K562 (cell line): ENCODE measurements around the gene MUC22. TPM values are rescaled to one million over a fixed set of nuclear protein-coding genes. Genes with fewer than 3 reads are reported as not detected.

Source experiments
- ATAC-seq: fragments of 200-7000 bp; cut with Tn5 transposase; 3 replicates; pipeline ENCODE4 v1.9.1; 2020; ENCODE audit warnings: moderate library complexity
- BruUV-seq: library from RNA; stranded (reverse); fragments of 400-500 nt; replicated peaks from 2 replicates; lab custom pipeline; 2021; lab: Mats Ljungman, UMichigan
- CTCF ChIA-PET: fragments of 300-600 bp; formaldehyde crosslinking; extraction: SDS; loops from one replicate; lab custom pipeline; 2021; ENCODE audit warnings: low intra/inter-chr PET ratio; lab: Yijun Ruan, JAX
- POLR2A ChIA-PET: fragments of 300-600, 350-650 bp; sonication (Branson Sonifier 250); formaldehyde crosslinking; extraction: SDS; loops from one replicate; lab custom pipeline; 2021; ENCODE audit warnings: antibody characterized with exemption, inconsistent platforms; lab: Yijun Ruan, JAX
- DNase-seq, 4 experiments: peaks; one replicate each; pipeline versions ENCODE4 v3.0.0 to v3.0.0-alpha.2; 2011 to 2018; ENCODE audit warnings: low spot score in 3 of 4, mixed read lengths in 3 of 4; ENCODE audit errors: extremely low read depth in 1 of 4
- FAIRE-seq: peaks from 2 replicates; lab custom pipeline; 2011; peaks lifted over from hg19 to GRCh38; lab: Jason Lieb, UNC
- H2AFZ ChIP-seq: 2 replicates; pipeline ENCODE4 v1.6.0; 2011; ENCODE audit warnings: low read depth, low read length, control low read depth, inconsistent platforms
- H3K27ac ChIP-seq: fragments of 200-600 bp; 3 replicates; pipeline ENCODE4 v1.8.0; 2011; ENCODE audit warnings: low read depth, mild to moderate bottlenecking, control low read depth, inconsistent platforms, low read length, moderate library complexity, mixed read lengths; ENCODE audit errors: extremely low read depth
- H3K27me3 ChIP-seq, 2 experiments: fragments of 300-600 bp in 1 of 2; 2 replicates in 1 of 2; 3 replicates in 1 of 2; pipeline versions ENCODE4 v1.6.0 to v1.8.0; 2011; ENCODE audit warnings: inconsistent platforms in 2 of 2, low read length in 2 of 2, mild to moderate bottlenecking in 1 of 2, mixed read lengths in 1 of 2, moderate library complexity in 1 of 2; ENCODE audit not compliant: control insufficient read depth in 2 of 2, insufficient read depth in 2 of 2
- H3K36me3 ChIP-seq: fragments of 300-600 bp; 3 replicates; pipeline ENCODE4 v1.8.0; 2011; ENCODE audit warnings: mild to moderate bottlenecking, low read length, inconsistent platforms; ENCODE audit not compliant: control insufficient read depth, insufficient read depth
- H3K4me1 ChIP-seq, 2 experiments: fragments of 200-600 bp in 1 of 2; replicated peaks in 1 of 2; 2 replicates in 1 of 2; 3 replicates in 1 of 2; pipeline versions ENCODE4 v1.5.1 to v1.8.0; 2011; ENCODE audit warnings: inconsistent platforms in 2 of 2, low read length in 2 of 2, mild to moderate bottlenecking in 1 of 2, mixed read lengths in 1 of 2, moderate library complexity in 1 of 2; ENCODE audit not compliant: control insufficient read depth in 2 of 2, insufficient read depth in 2 of 2
- H3K4me2 ChIP-seq: 2 replicates; pipeline ENCODE4 v1.6.1; 2011; ENCODE audit warnings: low read length, control low read depth, inconsistent platforms, mixed read lengths; ENCODE audit not compliant: insufficient read depth
- H3K4me3 ChIP-seq: fragments of 200-600 bp; sonication (generic), shearing (Covaris generic); 2 replicates; pipeline ENCODE4 v1.5.1; 2016; ENCODE audit warnings: control low read depth, inconsistent platforms
- H3K79me2 ChIP-seq: fragments of 200-600 bp; 3 replicates; pipeline ENCODE4 v1.8.0; 2011; ENCODE audit warnings: low read length, inconsistent platforms; ENCODE audit not compliant: control insufficient read depth, insufficient read depth
- H3K9ac ChIP-seq, 2 experiments: 2 replicates each; pipeline versions ENCODE4 v1.6.0 to v1.6.1; 2011; ENCODE audit warnings: low read depth in 2 of 2, low read length in 2 of 2, control low read depth in 1 of 2, inconsistent platforms in 1 of 2, mild to moderate bottlenecking in 1 of 2, mixed read lengths in 1 of 2; ENCODE audit not compliant: insufficient read depth in 1 of 2
- H3K9me1 ChIP-seq: one replicate; pipeline ENCODE4 v1.6.0; 2011; ENCODE audit warnings: inconsistent platforms, mild to moderate bottlenecking, low read length, moderate library complexity; ENCODE audit not compliant: control insufficient read depth, insufficient read depth
- H3K9me3 ChIP-seq: replicated peaks from 2 replicates; pipeline ENCODE4 v1.5.1; 2011; ENCODE audit warnings: low read depth, low read length, inconsistent platforms; ENCODE audit not compliant: control insufficient read depth, insufficient read depth
- H4K20me1 ChIP-seq: replicated peaks from 2 replicates; pipeline ENCODE4 v1.6.1; 2011; ENCODE audit warnings: low read length, inconsistent platforms, mixed read lengths; ENCODE audit not compliant: control insufficient read depth, insufficient read depth
- ATF3 ChIP-seq, 2 experiments: fragments of 450-650 bp in 1 of 2; sonication (generic) in 1 of 2; formaldehyde crosslinking in 1 of 2; IDR thresholded peaks in 1 of 2; conservative IDR thresholded peaks in 1 of 2; 2 replicates each; pipeline versions ENCODE4 v1.6.1 to v1.8.1; 2016 to 2023; ENCODE audit warnings: mild to moderate bottlenecking in 2 of 2, moderate library complexity in 2 of 2, inconsistent platforms in 1 of 2, missing genetic modification reagents in 1 of 2
- CTCF ChIP-seq, 3 experiments: IDR thresholded peaks in 2 of 3; conservative IDR thresholded peaks in 1 of 3; 2 replicates each; pipeline ENCODE4 v1.5.1; 2011 to 2012; ENCODE audit warnings: low read length in 3 of 3, mild to moderate bottlenecking in 3 of 3, control low read depth in 2 of 3, improper control_type of control experiment in 1 of 3, inconsistent platforms in 1 of 3, low read depth in 1 of 3, mixed read lengths in 1 of 3, moderate library complexity in 1 of 3; ENCODE audit not compliant: insufficient read depth in 2 of 3
- JUND ChIP-seq, 2 experiments: IDR thresholded peaks; 2 replicates in 1 of 2; 3 replicates in 1 of 2; pipeline ENCODE4 v1.6.1; 2011; ENCODE audit warnings: borderline replicate concordance in 2 of 2, low read depth in 2 of 2, low read length in 2 of 2, improper control_type of control experiment in 1 of 2, missing biosample characterization in 1 of 2, missing genetic modification characterization in 1 of 2, missing genetic modification reagents in 1 of 2
- RAD21 ChIP-seq, 2 experiments: fragments of 250-450 bp in 1 of 2; fragments of 450-650 bp in 1 of 2; sonication (Bioruptor Pico) in 1 of 2; formaldehyde crosslinking in 1 of 2; IDR thresholded peaks in 1 of 2; conservative IDR thresholded peaks in 1 of 2; 2 replicates each; pipeline versions ENCODE4 v1.4.0 to v1.8.0; 2020 to 2022; ENCODE audit warnings: mild to moderate bottlenecking in 2 of 2, moderate library complexity in 1 of 2
- REST ChIP-seq, 2 experiments: fragments of 450-650 bp; formaldehyde crosslinking in 1 of 2; IDR thresholded peaks; 2 replicates each; pipeline versions ENCODE4 v1.4.0 to v1.6.1; 2014 to 2020; ENCODE audit warnings: mild to moderate bottlenecking in 2 of 2, borderline replicate concordance in 1 of 2, low read depth in 1 of 2
- STAG1 ChIP-seq: sonication (generic); formaldehyde crosslinking; IDR thresholded peaks from 2 replicates; pipeline ENCODE4 v1.5.0; 2020; ENCODE audit warnings: missing genetic modification reagents, borderline replicate concordance
- WHSC1 ChIP-seq: IDR thresholded peaks from one replicate; pipeline ENCODE4 v1.6.1; 2012; ENCODE audit warnings: low read length, control low read depth, inconsistent platforms
- WGBS: fragments of 100-300 bp; shearing (Covaris generic); methylation state at CpG from one replicate; pipeline ENCODE4 v1.1.6; 2016; ENCODE audit warnings: low coverage, mixed read lengths; ENCODE audit not compliant: insufficient coverage; ENCODE audit errors: missing lambda C conversion rate; 5-methylcytosine and 5-hydroxymethylcytosine counted together
- in situ Hi-C: fragments of 300-500 bp; cut with MboI; formaldehyde crosslinking; loops from 4 replicates; pipeline ENCODE4 v1.15.0; 2018; ENCODE audit warnings: inconsistent platforms, mixed read lengths
- intact Hi-C: fragments of 100-400 bp; cut with micrococcal nuclease; formaldehyde crosslinking; loops from 2 replicates; pipeline ENCODE4 v1.14.2; 2022
- polyA plus RNA-seq, 8 experiments: library from polyadenylated mRNA; depleted of rRNA in 4 of 8; stranded (reverse) in 5 of 8; unstranded in 3 of 8; fragments of >200 nt; fragmentation: Nextera tagmentation in 2 of 8; fragmentation: Illumina TruSeq in 1 of 8; extraction: Ambion mirVana in 2 of 8; extraction: Trizol in 1 of 8; gene quantifications; 2 replicates each; pipeline versions ENCODE4 v1.2.1 to v1.2.3, GENCODE V29; 2011 to 2014; ENCODE audit warnings: inconsistent platforms in 1 of 8, missing spikeins in 1 of 8
- total RNA-seq, 7 experiments: library from RNA; depleted of rRNA in 6 of 7; stranded (reverse); fragments of >200 nt in 6 of 7; fragmentation: Illumina TruSeq in 2 of 7; extraction: Trizol in 2 of 7; gene quantifications; 2 replicates each; pipeline versions ENCODE4 v1.2.1 to v1.2.3, GENCODE V29; 2011 to 2021; ENCODE audit warnings: low replicate concordance in 1 of 7

The MUC22 gene
- total and polyA plus RNA-seq, 9 of the 15 experiments (the other 6 are each of a cell fraction or from before 2014, with no cell fraction given): 0.01 to 0.03 TPM; not detected in 7

DNA sequence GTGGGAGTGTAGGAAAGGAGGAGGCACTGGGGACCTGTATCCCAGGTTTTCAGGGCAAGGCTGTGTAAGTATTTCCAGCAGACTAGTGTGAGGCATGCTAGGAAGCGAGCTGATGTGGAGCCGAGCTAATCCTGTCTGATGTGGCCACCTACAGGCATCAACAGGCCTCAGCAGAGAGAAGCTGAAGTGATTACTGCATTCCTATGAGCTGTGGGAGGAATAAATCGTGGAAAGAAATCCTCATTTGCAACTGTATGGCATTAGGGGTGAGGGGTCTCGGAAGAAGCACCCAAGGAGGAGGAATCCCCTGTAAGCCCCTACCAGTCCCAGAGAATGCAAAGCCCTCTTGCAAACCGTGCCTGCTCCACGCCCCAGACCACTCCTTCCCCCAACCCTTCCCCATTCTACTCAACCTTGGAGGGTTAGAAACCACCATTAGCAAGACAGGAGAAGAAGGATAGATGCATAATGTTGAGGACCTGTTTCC, 60.5 kb downstream of the MUC22 start:
- Histone ChIP-seq H3K4me2 (no peak overlapping the region), H2AFZ (no peak overlapping the region), H3K4me3 (no peak overlapping the region), H3K9me3 (no peaks in the 10 kb centered on the region), H3K9ac (no peak overlapping the region), H3K36me3 (no peaks in the 10 kb centered on the region), H3K79me2 (no peaks in the 10 kb centered on the region), H4K20me1 (no peaks in the 10 kb centered on the region), H3K27me3 (no peaks in the 10 kb centered on the region; a peak in 1 of 5 replicates), H3K9me1 (no peaks in the 10 kb centered on the region), H3K4me1 (peaks cover 0 to 3% of the 10 kb centered on the region in 2 experiments; a peak in 2 of 5 replicates), H3K27ac (no peak overlapping the region)
- peak; percentile 89 for ATAC-seq
- ChIA-PET POLR2A (interaction anchor here (0.7 to 1.4 kb wide), 3 partner anchors 9 to 163 kb away, joined by 3 to 7 read pairs (median 5); partner anchors contain the start of gene GTF2H4), CTCF (interaction anchor here (0.6 to 3.5 kb wide), 5 partner anchors 28 to 327 kb away, joined by 3 to 26 read pairs (median 3); partner anchors contain the start of gene IER3)
- TF ChIP-seq CTCF (IDR thresholded peaks at IDR 0.05 in 2 of 3, conservative IDR thresholded peaks at IDR 0.05 in 1 of 3; ENCODE audit: insufficient read depth in 2 of 3, low read depth in 1 of 3, low read length in 3 of 3) (peak; percentile 56 to 72 (median 62)), RAD21 (CRISPR knock-in tag; conservative IDR thresholded peaks at IDR 0.05 in 1 of 2, IDR thresholded peaks at IDR 0.05 in 1 of 2) (peak; percentile 45 to 76), STAG1 (CRISPR knock-in tag) (0 out of 2 replicates have a peak, but pooled peaks have one; percentile 19), JUND (IDR thresholded peaks at IDR 0.05; ENCODE audit: borderline replicate concordance, low read depth, low read length) (0 out of 2 replicates have a peak, but pooled peaks have one; percentile 10), JUND (tag; IDR thresholded peaks at IDR 0.05; ENCODE audit: borderline replicate concordance, low read depth, low read length) (no peak; the same call in 2 of the 3 replicates), WHSC1 (no peak), ATF3 (IDR thresholded peaks at IDR 0.05) (no peak), ATF3 (CRISPR knock-in tag; conservative IDR thresholded peaks at IDR 0.05) (no peak), REST (IDR thresholded peaks at IDR 0.05; ENCODE audit: borderline replicate concordance) (peak; percentile 42; the same call in 1 of the 2 replicates), REST (CRISPR knock-in tag; IDR thresholded peaks at IDR 0.05; ENCODE audit: low read depth) (no peak)
- BruUV-seq: no TSS peak
- intact Hi-C loops: loop anchor here (1.0 kb wide), 1 partner anchor 242 kb away; no protein-coding TSS in a partner anchor
- peak; percentile 69 for FAIRE-seq
- DNase-seq: peak in 2 of 4 experiments; percentile 28 to 55
- 6% methylated on average over 6 of the region's 6 CpGs for WGBS
- in situ Hi-C loops: no loop called here
